ENCODE measurements around the gene ITFG1. TPM values are rescaled to one million over a fixed set of nuclear protein-coding genes. Genes with fewer than 3 reads are reported as not detected.

ITFG1 gene
- total RNA-seq, 2 experiments from 2014 or later: 16.5 to 16.7 TPM

GRCh38 chr16:47244206-47244605 is 216.7 kb downstream of the ITFG1 start:
- Mint-ChIP-seq H3K4me1 (ENCODE audit: low read depth) (no peaks in the 10 kb centered on the region), H3K27ac (no peak overlapping the region), H3K36me3 (ENCODE audit: low read depth) (peaks cover 12% of the 10 kb centered on the region), H3K27me3 (no peaks in the 10 kb centered on the region), H3K4me3 (no peak overlapping the region), H3K9me3 (no peaks in the 10 kb centered on the region)
- no peak for DNase-seq
- CTCF ChIA-PET: no interaction called here
- POLR2A ChIA-PET: no interaction called here
- no peak for ATAC-seq
- intact Hi-C loops (cut with micrococcal nuclease): no loop called here
- TF ChIP-seq CTCF (IDR thresholded peaks at IDR 0.05): no peak

GRCh38 chr16:47241061-47241460 is 219.8 kb downstream of the ITFG1 start:
- DNase-seq (no peak), ATAC-seq (no peak)
- Mint-ChIP-seq H3K27me3 (no peaks in the 10 kb centered on the region), H3K27ac (no peak overlapping the region), H3K4me1 (ENCODE audit: low read depth) (no peaks in the 10 kb centered on the region), H3K4me3 (no peak overlapping the region), H3K36me3 (ENCODE audit: low read depth) (peaks cover 12% of the 10 kb centered on the region), H3K9me3 (no peaks in the 10 kb centered on the region)
- ChIA-PET POLR2A (no interaction called here), CTCF (no interaction called here)
- intact Hi-C loops (cut with micrococcal nuclease): no loop called here
- no peak for TF ChIP-seq CTCF (IDR thresholded peaks at IDR 0.05)

- no peaks in the 10 kb centered on the region for H3K27me3 Mint-ChIP-seq
- no peaks in the 10 kb centered on the region for H3K4me1 Mint-ChIP-seq (ENCODE audit: low read depth)
- DNase-seq: no peak
- no peak overlapping the region for H3K4me3 Mint-ChIP-seq
- CTCF ChIA-PET: no interaction called here
- H3K9me3 Mint-ChIP-seq: no peaks in the 10 kb centered on the region
- intact Hi-C loops (cut with micrococcal nuclease): no loop called here
- ATAC-seq: no peak
- POLR2A ChIA-PET: no interaction called here
- H3K36me3 Mint-ChIP-seq (ENCODE audit: low read depth): peaks cover 25% of the 10 kb centered on the region
- no peak overlapping the region for H3K27ac Mint-ChIP-seq
- TF ChIP-seq CTCF (IDR thresholded peaks at IDR 0.05): no peak
These were observed 224.1 kb downstream of the ITFG1 start for GRCh38 chr16:47236716-47237115.

- H3K4me1 Mint-ChIP-seq (ENCODE audit: low read depth): no peaks in the 10 kb centered on the region
- TF ChIP-seq CTCF (IDR thresholded peaks at IDR 0.05): no peak
These were observed 230.6 kb downstream of the ITFG1 start for GRCh38 chr16:47230296-47230695.

GRCh38 chr16:47229053-47230050 is 231.5 kb downstream of the ITFG1 start:
- no peak for DNase-seq
- H3K36me3 Mint-ChIP-seq (ENCODE audit: low read depth): peaks cover 32% of the 10 kb centered on the region
- no peak for ATAC-seq
- peaks cover 2% of the 10 kb centered on the region for H3K9me3 Mint-ChIP-seq
- ChIA-PET POLR2A (no interaction called here), CTCF (no interaction called here)
- intact Hi-C loops (cut with micrococcal nuclease): no loop called here
- no peak overlapping the region for H3K27ac Mint-ChIP-seq
- no peak for TF ChIP-seq CTCF (IDR thresholded peaks at IDR 0.05)
- no peaks in the 10 kb centered on the region for H3K27me3 Mint-ChIP-seq
- H3K4me3 Mint-ChIP-seq: no peak overlapping the region
- no peaks in the 10 kb centered on the region for H3K4me1 Mint-ChIP-seq (ENCODE audit: low read depth)

More at GRCh38 chr16:47230296-47230695, 230.6 kb downstream of the ITFG1 start:
- Mint-ChIP-seq H3K9me3 (peaks cover under 1% of the 10 kb centered on the region), H3K4me3 (no peak overlapping the region), H3K27me3 (no peaks in the 10 kb centered on the region), H3K36me3 (ENCODE audit: low read depth) (peaks cover 27% of the 10 kb centered on the region), H3K27ac (no peak overlapping the region)
- POLR2A ChIA-PET: no interaction called here
- no peak for DNase-seq
- ATAC-seq: no peak
- intact Hi-C loops (cut with micrococcal nuclease): no loop called here
- CTCF ChIA-PET: no interaction called here

Measured in activated CD8-positive, alpha-beta T cell treated with anti-CD3 and anti-CD28 coated beads for 36 hours (primary cell).